ENCODE results near the gene SMG6. TPM values are rescaled to one million over a fixed set of nuclear protein-coding genes. Genes with fewer than 3 reads are reported as not detected.

The SMG6 gene
- total and polyA plus RNA-seq, 2 of the 8 experiments (the other 6 are each of a cell fraction or from before 2014, with no cell fraction given) = 18.5 to 25.2 TPM

GRCh38 chr17:2175294-2175628 lies 128.3 kb downstream of the SMG6 start:
- H3K9me3 ChIP-seq (ENCODE audit: insufficient read depth in 2 of 2, low read depth in 1 of 2, low read length in 1 of 2) = no peaks in the 10 kb centered on the region
- TF ChIP-seq E2F6 (IDR thresholded peaks at IDR 0.05) = no peak
- TF ChIP-seq NRF1 (IDR thresholded peaks at IDR 0.05; ENCODE audit: low read depth, low read length) = no peak
- no peak for TF ChIP-seq HDAC6 (IDR thresholded peaks at IDR 0.05; ENCODE audit: low read depth, low read length)
- TF ChIP-seq YY1 (IDR thresholded peaks at IDR 0.05; ENCODE audit: low read depth, low read length) = no peak
- no peak for TF ChIP-seq EZH2 (IDR thresholded peaks at IDR 0.05; ENCODE audit: low read depth, low read length, severe bottlenecking)
- no peak for TF ChIP-seq MAFK (IDR thresholded peaks at IDR 0.05; ENCODE audit: low read depth, low read length)
- no peak for TF ChIP-seq NANOG (IDR thresholded peaks at IDR 0.05; ENCODE audit: insufficient read depth, low read depth, low read length, poor library complexity, severe bottlenecking)
- TF ChIP-seq RNF2 (IDR thresholded peaks at IDR 0.05; ENCODE audit: borderline replicate concordance, low read depth, low read length, missing control alignments, poor library complexity, severe bottlenecking) = no peak
- no peak for TF ChIP-seq POU5F1 (IDR thresholded peaks at IDR 0.05; ENCODE audit: low read depth, low read length)
- no peak for TF ChIP-seq RFX5 (IDR thresholded peaks at IDR 0.05; ENCODE audit: borderline replicate concordance, low read depth, low read length)
- TF ChIP-seq SIN3A (conservative IDR thresholded peaks at IDR 0.05 in 1 of 2, IDR thresholded peaks at IDR 0.05 in 1 of 2; ENCODE audit: low read depth in 1 of 2, low read length in 2 of 2) = no peak
- TF ChIP-seq KDM4A (IDR thresholded peaks at IDR 0.05; ENCODE audit: low read depth, low read length, severe bottlenecking) = no peak
- no peak for TF ChIP-seq POLR2A (IDR thresholded peaks at IDR 0.05; ENCODE audit: control extremely low read depth in 1 of 2, low read depth in 2 of 2, low read length in 2 of 2)

More at GRCh38 chr17:2175294-2175628, 128.3 kb downstream of the SMG6 start:
- Histone ChIP-seq H3K9ac (replicated peaks in 1 of 4; ENCODE audit: extremely low read depth in 1 of 4, low read depth in 3 of 4, low read length in 3 of 4) (no peak overlapping the region), H3K79me2 (ENCODE audit: control insufficient read depth in 1 of 2, insufficient read depth in 2 of 2, low read length in 2 of 2) (no peaks in the 10 kb centered on the region), H3K14ac (ENCODE audit: insufficient read length) (no peak overlapping the region), H2BK12ac (ENCODE audit: low read depth, low read length) (no peak overlapping the region), H2BK5ac (ENCODE audit: low read depth, low read length) (no peak overlapping the region), H2BK15ac (ENCODE audit: low read length) (no peak overlapping the region), H3K23me2 (ENCODE audit: low read depth, low read length) (no peaks in the 10 kb centered on the region), H3K4me1 (replicated peaks in 1 of 4; ENCODE audit: control insufficient read depth in 3 of 4, insufficient read depth in 4 of 4, low read length in 3 of 4) (peaks cover 0 to 4% (median 0%) of the 10 kb centered on the region in 4 experiments; a peak in 2 of 7 replicates), H3K56ac (replicated peaks; ENCODE audit: insufficient read length, low read depth, low read length) (no peak overlapping the region), H2BK120ac (replicated peaks; ENCODE audit: low read depth, low read length) (no peak overlapping the region), H3K79me1 (ENCODE audit: low read depth, low read length) (no peaks in the 10 kb centered on the region; the same call in 1 of the 2 replicates), H4K20me1 (replicated peaks in 1 of 2; ENCODE audit: control insufficient read depth in 1 of 2, insufficient read depth in 2 of 2, low read length in 2 of 2) (peaks cover 2 to 3% of the 10 kb centered on the region in 2 experiments), H3K18ac (ENCODE audit: extremely low read depth, low read length) (no peak overlapping the region), H3K36me3 (ENCODE audit: control insufficient read depth in 2 of 4, insufficient read depth in 4 of 4, low read length in 3 of 4) (peaks cover 0 to 2% (median 0%) of the 10 kb centered on the region in 4 experiments; a peak in 2 of 8 replicates), H2AK5ac (ENCODE audit: low read depth, low read length) (no peak overlapping the region), H3K4me2 (ENCODE audit: insufficient read depth in 1 of 2, low read depth in 2 of 2, low read length in 2 of 2) (no peak overlapping the region), H2AFZ (ENCODE audit: low read length) (no peak overlapping the region), H3K27me3 (replicated peaks in 1 of 4; ENCODE audit: control insufficient read depth in 3 of 4, extremely low read depth in 1 of 4, insufficient read depth in 3 of 4, low read length in 3 of 4) (no peaks in the 10 kb centered on the region), H3K4me3 (ENCODE audit: extremely low read depth in 1 of 4, insufficient read depth in 2 of 4, low read depth in 3 of 4, low read length in 4 of 4) (no peak overlapping the region), H4K91ac (replicated peaks; ENCODE audit: insufficient read length, low read length) (no peak overlapping the region), H3K23ac (ENCODE audit: insufficient read length) (no peak overlapping the region), H2BK20ac (ENCODE audit: low read length) (no peak overlapping the region), H3K4ac (replicated peaks; ENCODE audit: insufficient read length, low read depth, low read length) (no peak overlapping the region), H3K27ac (ENCODE audit: low read depth, low read length) (no peak overlapping the region), H4K5ac (ENCODE audit: insufficient read length, low read depth, low read length) (no peak overlapping the region), H4K8ac (ENCODE audit: extremely low read depth, insufficient read depth, low read length) (peak overlapping the region; percentile 0; the same call in 1 of the 2 replicates)
- 92% methylated on average over 5 of the region's 5 CpGs; no CpG with 5 or more reads in 1 of the 2 experiments for whole genome bisulfite sequencing, 2 experiments (ENCODE audit: extremely low coverage in 1 of 2, insufficient coverage in 1 of 2, insufficient read length in 1 of 2, insufficient replicate concordance in 2 of 2, low coverage in 1 of 2, low lambda C conversion rate in 2 of 2, missing lambda C conversion rate in 1 of 2)
- FAIRE-seq (no peak), DNase-seq (ENCODE audit: low read depth in 1 of 2, low spot score in 2 of 2) (no peak)
- POLR2A ChIA-PET (ENCODE audit: partially characterized antibody) = no interaction called here
- CTCF ChIA-PET (ENCODE audit: partially characterized antibody) = interaction anchor here (0.8 to 1.9 kb wide), 7 partner anchors 10 to 121 kb away, joined by 3 to 5 read pairs (median 4); partner anchors contain the start of gene HIC1
